OCI-LY1 (cell line): Measurements from ENCODE around the gene RBP3.

Experiments
- H2AFZ ChIP-seq: fragments of 200-600 bp; sonication (generic), shearing (Covaris generic); 2 replicates; pipeline ENCODE4 v1.6.0; 2014; ENCODE audit warnings: antibody characterized with exemption, mild to moderate bottlenecking, low read length
- H3F3A ChIP-seq: fragments of 200-600 bp; sonication (generic), shearing (Covaris generic); 2 replicates; pipeline ENCODE4 v1.6.0; 2014; ENCODE audit warnings: mild to moderate bottlenecking, antibody characterized with exemption, low read length, moderate library complexity; ENCODE audit not compliant: insufficient read depth
- H3K27ac ChIP-seq: fragments of 200-600 bp; sonication (generic); 2 replicates; pipeline ENCODE4 v1.5.1; 2014; ENCODE audit warnings: low read length, mixed run types, mild to moderate bottlenecking, low read depth; ENCODE audit not compliant: poor library complexity, severe bottlenecking
- H3K27me3 ChIP-seq: fragments of 200-600 bp; sonication (generic); 2 replicates; pipeline ENCODE4 v1.6.0; 2014; ENCODE audit warnings: antibody characterized with exemption, mild to moderate bottlenecking, low read length, moderate library complexity; ENCODE audit not compliant: insufficient read depth
- H3K36me3 ChIP-seq: fragments of 200-600 bp; sonication (generic); 2 replicates; pipeline ENCODE4 v1.6.1; 2014; ENCODE audit warnings: mild to moderate bottlenecking, antibody characterized with exemption, low read length, moderate library complexity, mixed read lengths; ENCODE audit not compliant: insufficient read depth
- H3K4me1 ChIP-seq: fragments of 200-600 bp; sonication (generic); 2 replicates; pipeline ENCODE4 v1.5.1; 2014; ENCODE audit warnings: mild to moderate bottlenecking, low read length, moderate library complexity; ENCODE audit not compliant: insufficient read depth, severe bottlenecking
- H3K4me2 ChIP-seq: fragments of 200-600 bp; sonication (generic), shearing (Covaris generic); 2 replicates; pipeline ENCODE4 v1.6.1; 2014; ENCODE audit warnings: low read length
- H3K4me3 ChIP-seq: fragments of 200-600 bp; sonication (generic); 2 replicates; pipeline ENCODE4 v1.5.1; 2014; ENCODE audit warnings: low read length, low read depth, mild to moderate bottlenecking, mixed read lengths; ENCODE audit not compliant: poor library complexity, severe bottlenecking
- H3K79me2 ChIP-seq: fragments of 200-600 bp; shearing (Covaris generic); 2 replicates; pipeline ENCODE4 v1.6.1; 2016; ENCODE audit warnings: mixed run types, low read length, mixed read lengths; ENCODE audit not compliant: insufficient read depth
- H3K9ac ChIP-seq: fragments of 200-600 bp; sonication (generic), shearing (Covaris generic); 2 replicates; pipeline ENCODE4 v1.6.1; 2014; ENCODE audit warnings: mild to moderate bottlenecking, low read length, mixed read lengths
- H3K9me2 ChIP-seq: fragments of 200-600 bp; sonication (generic), shearing (Covaris generic); 2 replicates; pipeline ENCODE4 v1.6.1; 2014; ENCODE audit warnings: low read depth, mild to moderate bottlenecking, low read length, mixed read lengths
- H3K9me3 ChIP-seq: fragments of 200-600 bp; shearing (Covaris generic); 2 replicates; pipeline ENCODE4 v1.6.1; 2014; ENCODE audit warnings: low read length, mixed read lengths
- H4K20me1 ChIP-seq: fragments of 200-600 bp; sonication (generic), shearing (Covaris generic); 2 replicates; pipeline ENCODE4 v1.6.0; 2016; ENCODE audit warnings: mild to moderate bottlenecking, low read length; ENCODE audit not compliant: insufficient read depth
- EZH2 ChIP-seq: fragments of 200-600 bp; sonication (generic), shearing (Covaris generic); IDR thresholded peaks from 2 replicates; pipeline ENCODE4 v1.8.0; 2017; ENCODE audit warnings: borderline replicate concordance, mixed run types, mild to moderate bottlenecking, antibody characterized with exemption, low read length, moderate library complexity, mixed read lengths
- TF ChIP-seq, protein P1 (sequence below): fragments of 200-600 bp; sonication (generic), shearing (Covaris generic); IDR thresholded peaks from 2 replicates; pipeline ENCODE4 v1.5.1; 2017; ENCODE audit warnings: mild to moderate bottlenecking, antibody characterized with exemption, low read length, moderate library complexity, mixed read lengths

The RBP3 gene

DNA sequence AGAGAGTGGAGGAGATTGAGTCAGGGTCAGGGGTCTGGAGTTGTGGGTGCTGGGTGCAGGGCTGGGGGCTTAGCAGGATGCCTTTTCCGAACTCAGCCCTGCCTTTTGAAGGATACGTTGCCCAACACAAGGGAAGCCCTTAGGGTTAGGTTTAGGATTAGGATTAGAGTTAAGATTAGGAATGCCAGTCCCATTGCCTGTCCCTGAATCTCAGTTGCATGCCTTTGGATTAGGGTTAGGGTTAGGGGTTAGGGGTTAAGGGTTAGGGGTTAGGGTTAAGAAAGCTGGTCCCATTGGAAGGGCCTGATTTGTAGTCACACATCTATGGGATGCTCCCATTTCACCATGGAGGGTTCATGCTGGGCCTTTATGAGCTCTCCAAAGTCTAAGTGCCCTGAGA, 56.8 kb downstream of the RBP3 start:
- no peaks in the 10 kb centered on the region for H3K9me3 ChIP-seq
- no peak overlapping the region for H3K4me3 ChIP-seq
- H3K79me2 ChIP-seq: no peaks in the 10 kb centered on the region
- no peak overlapping the region for H2AFZ ChIP-seq
- H4K20me1 ChIP-seq: no peaks in the 10 kb centered on the region
- no peak overlapping the region for H3K9ac ChIP-seq
- no peaks in the 10 kb centered on the region for H3K27me3 ChIP-seq
- H3K4me1 ChIP-seq: no peaks in the 10 kb centered on the region
- H3K4me2 ChIP-seq: no peak overlapping the region
- no peak overlapping the region for H3K27ac ChIP-seq
- H3K36me3 ChIP-seq: no peaks in the 10 kb centered on the region
- no peak for TF ChIP-seq EZH2
- TF ChIP-seq, protein P1, sequence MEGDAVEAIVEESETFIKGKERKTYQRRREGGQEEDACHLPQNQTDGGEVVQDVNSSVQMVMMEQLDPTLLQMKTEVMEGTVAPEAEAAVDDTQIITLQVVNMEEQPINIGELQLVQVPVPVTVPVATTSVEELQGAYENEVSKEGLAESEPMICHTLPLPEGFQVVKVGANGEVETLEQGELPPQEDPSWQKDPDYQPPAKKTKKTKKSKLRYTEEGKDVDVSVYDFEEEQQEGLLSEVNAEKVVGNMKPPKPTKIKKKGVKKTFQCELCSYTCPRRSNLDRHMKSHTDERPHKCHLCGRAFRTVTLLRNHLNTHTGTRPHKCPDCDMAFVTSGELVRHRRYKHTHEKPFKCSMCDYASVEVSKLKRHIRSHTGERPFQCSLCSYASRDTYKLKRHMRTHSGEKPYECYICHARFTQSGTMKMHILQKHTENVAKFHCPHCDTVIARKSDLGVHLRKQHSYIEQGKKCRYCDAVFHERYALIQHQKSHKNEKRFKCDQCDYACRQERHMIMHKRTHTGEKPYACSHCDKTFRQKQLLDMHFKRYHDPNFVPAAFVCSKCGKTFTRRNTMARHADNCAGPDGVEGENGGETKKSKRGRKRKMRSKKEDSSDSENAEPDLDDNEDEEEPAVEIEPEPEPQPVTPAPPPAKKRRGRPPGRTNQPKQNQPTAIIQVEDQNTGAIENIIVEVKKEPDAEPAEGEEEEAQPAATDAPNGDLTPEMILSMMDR: no peak
- H3K9me2 ChIP-seq: no peaks in the 10 kb centered on the region
- H3F3A ChIP-seq: no peaks in the 10 kb centered on the region

DNA sequence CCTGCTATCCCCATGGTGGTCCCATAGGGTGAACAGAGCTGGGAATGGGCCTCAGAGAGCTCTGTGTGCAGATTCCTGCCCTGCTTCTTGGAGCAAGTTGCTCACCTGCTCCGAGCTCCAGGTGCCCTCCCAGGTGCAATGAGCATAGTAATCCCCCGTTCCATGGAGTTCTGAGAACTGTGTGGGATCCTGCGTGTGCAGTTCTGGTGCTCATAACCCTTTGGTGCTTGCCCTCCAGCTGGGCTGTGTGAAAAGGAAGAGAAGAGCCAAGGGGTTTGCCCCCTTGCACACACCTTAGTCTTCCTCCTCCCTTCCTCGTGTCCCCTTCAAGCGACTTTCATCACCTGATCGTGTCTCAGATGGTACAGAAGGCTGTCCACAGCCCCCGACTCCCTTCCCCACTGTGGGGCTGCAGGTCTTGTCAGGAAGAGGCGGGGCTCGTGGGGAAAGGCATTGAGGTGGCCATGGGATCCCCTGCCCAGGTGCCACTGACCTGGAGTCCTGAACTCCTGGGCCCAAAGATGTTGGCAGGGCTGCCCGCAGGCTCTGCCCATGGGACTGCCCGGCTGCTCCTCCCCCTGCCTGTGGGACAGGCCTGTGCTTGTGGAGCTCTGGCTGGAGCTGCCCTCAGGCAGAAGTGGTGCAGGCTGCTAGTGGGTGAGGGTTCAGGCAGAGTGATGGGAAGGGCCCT, 57.8 kb downstream of the RBP3 start:
- no peak for TF ChIP-seq EZH2
- TF ChIP-seq, protein P1: no peak
- H2AFZ ChIP-seq: no peak overlapping the region
- H3K27ac ChIP-seq: no peak overlapping the region
- H3F3A ChIP-seq: no peaks in the 10 kb centered on the region
- H4K20me1 ChIP-seq: no peaks in the 10 kb centered on the region
- no peaks in the 10 kb centered on the region for H3K9me2 ChIP-seq
- no peak overlapping the region for H3K4me2 ChIP-seq
- no peaks in the 10 kb centered on the region for H3K79me2 ChIP-seq
- H3K4me3 ChIP-seq: no peak overlapping the region
- no peaks in the 10 kb centered on the region for H3K4me1 ChIP-seq
- no peaks in the 10 kb centered on the region for H3K27me3 ChIP-seq
- no peak overlapping the region for H3K9ac ChIP-seq
- no peaks in the 10 kb centered on the region for H3K36me3 ChIP-seq
- no peaks in the 10 kb centered on the region for H3K9me3 ChIP-seq

DNA sequence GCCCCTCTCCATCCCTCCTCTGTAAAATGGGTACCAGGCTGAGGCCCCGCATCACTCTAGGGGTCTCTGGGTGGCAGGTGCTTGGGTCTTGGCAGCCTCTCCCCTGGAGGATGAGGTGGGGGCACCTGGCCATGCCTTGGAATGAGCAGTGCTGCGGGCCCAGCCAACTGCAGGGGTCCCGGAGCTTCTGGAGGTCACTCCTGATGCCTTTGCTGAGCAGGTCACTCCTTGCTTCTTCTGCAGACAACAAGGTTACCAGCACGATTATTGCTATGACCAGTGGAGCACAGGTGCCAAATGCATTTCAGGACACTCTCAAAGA, 58.3 kb downstream of the RBP3 start:
- Histone ChIP-seq H3K9me2 (no peaks in the 10 kb centered on the region), H4K20me1 (no peaks in the 10 kb centered on the region), H2AFZ (no peak overlapping the region), H3K9ac (no peak overlapping the region), H3K9me3 (no peaks in the 10 kb centered on the region), H3K4me1 (no peaks in the 10 kb centered on the region), H3K4me2 (no peak overlapping the region), H3K27me3 (no peaks in the 10 kb centered on the region), H3K4me3 (no peak overlapping the region), H3K79me2 (no peaks in the 10 kb centered on the region), H3F3A (no peaks in the 10 kb centered on the region), H3K27ac (no peak overlapping the region), H3K36me3 (no peaks in the 10 kb centered on the region)
- TF ChIP-seq, protein P1: no peak
- TF ChIP-seq EZH2: no peak
